Lung (tissue), 12 donors: ENCODE measurements around the gene POGZ. TPM values are rescaled to one million over a fixed set of nuclear protein-coding genes. Genes with fewer than 3 reads are reported as not detected.

ENCODE experiments used
- ATAC-seq: fragments of 200-7000 bp; cut with Tn5 transposase; one replicate; pipeline ENCODE4 v1.9.1; 2020; ENCODE audit warnings: moderate number of reproducible peaks; ENCODE audit not compliant: insufficient read depth, low FRiP score
- DNase-seq, 3 donors: peaks; one replicate each; pipeline ENCODE4 v3.0.0-alpha.2; 2013 to 2017
- H3K27ac ChIP-seq, 2 donors: one replicate each; pipeline ENCODE4 v1.5.1; 2013; ENCODE audit warnings: mild to moderate bottlenecking in 2 of 2, moderate library complexity in 2 of 2, control low read depth in 1 of 2, inconsistent platforms in 1 of 2, low read depth in 1 of 2, low read length in 1 of 2
- H3K27me3 ChIP-seq, 3 donors: one replicate each; pipeline ENCODE4 v1.5.1; 2013; ENCODE audit warnings: low read length in 2 of 3; ENCODE audit not compliant: control insufficient read depth in 3 of 3, insufficient read depth in 3 of 3
- H3K36me3 ChIP-seq, 4 donors: one replicate each; pipeline ENCODE4 v1.5.1; 2013; ENCODE audit warnings: low read length in 4 of 4, mild to moderate bottlenecking in 1 of 4, moderate library complexity in 1 of 4; ENCODE audit not compliant: control insufficient read depth in 4 of 4, insufficient read depth in 4 of 4
- H3K4me1 ChIP-seq, 5 donors: one replicate each; pipeline ENCODE4 v1.5.1; 2013; ENCODE audit warnings: low read length in 5 of 5, mild to moderate bottlenecking in 2 of 5, moderate library complexity in 1 of 5; ENCODE audit not compliant: control insufficient read depth in 5 of 5, insufficient read depth in 5 of 5
- H3K4me3 ChIP-seq: one replicate; pipeline ENCODE4 v1.5.1; 2013; ENCODE audit warnings: mild to moderate bottlenecking, control low read depth, moderate library complexity
- H3K9ac ChIP-seq, 2 donors: one replicate each; pipeline ENCODE4 v1.5.1; 2013; ENCODE audit warnings: low read length in 2 of 2, control low read depth in 1 of 2; ENCODE audit not compliant: insufficient read depth in 1 of 2
- H3K9me3 ChIP-seq, 4 donors: one replicate each; pipeline ENCODE4 v1.5.1; 2013; ENCODE audit warnings: low read length in 3 of 4, mild to moderate bottlenecking in 1 of 4, moderate library complexity in 1 of 4; ENCODE audit not compliant: control insufficient read depth in 4 of 4, insufficient read depth in 3 of 4
- WGBS, 2 donors: extraction: QIAGEN DNeasy Blood & Tissue Kit; methylation state at CpG; one replicate each; pipeline ENCODE4 v1.1.7; 2013; 5-methylcytosine and 5-hydroxymethylcytosine counted together
- polyA plus RNA-seq, 2 donors: library from polyadenylated mRNA; stranded (reverse); fragments of 200-250 nt; gene quantifications; one replicate each; pipeline ENCODE4 v1.2.1, GENCODE V29; 2013
- total RNA-seq, 2 donors: library from RNA; depleted of rRNA in 1 of 2; stranded (reverse); fragments of >200 nt in 1 of 2; gene quantifications; one replicate each; pipeline ENCODE4 v1.2.1, GENCODE V29; 2014 to 2021
- TF ChIP-seq, protein P1 (sequence below): IDR thresholded peaks from 2 replicates; pipeline ENCODE4 v1.5.1; 2012; ENCODE audit warnings: mild to moderate bottlenecking; ENCODE audit errors: control extremely low read depth, extremely low read depth
- donor health status: control.
- donor health status: control.
- donor health status: Bipolar disorder and iron deficiency.
- donor health status: healthy.
- donor health status: DM: yes; HTN: yes; CAD: no.

POGZ gene
- total and polyA plus RNA-seq, 4 donors: 12.6 to 131 (median 41.6) TPM

DNA sequence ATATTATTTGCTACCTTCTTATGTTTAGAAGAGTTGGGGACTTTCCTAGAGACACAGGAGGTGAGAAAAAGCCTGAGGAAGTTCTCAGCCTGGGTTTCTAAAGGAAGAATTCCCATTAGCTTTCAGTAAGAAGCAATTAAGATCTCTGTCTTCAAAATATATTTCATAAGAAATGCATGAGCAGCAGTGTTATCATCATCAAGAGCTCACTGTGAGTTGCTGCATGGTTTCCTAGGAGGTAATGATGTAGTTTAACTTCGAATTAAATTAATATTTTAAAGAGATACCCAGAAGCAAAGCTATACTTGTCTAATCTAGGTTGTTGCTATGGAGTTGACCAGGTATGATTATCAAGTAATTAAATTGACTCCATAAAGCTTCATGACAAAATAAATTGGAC is 5.7 kb upstream of the POGZ start:
- DNase-seq (no peak), ATAC-seq (no peak)
- WGBS, 2 donors: 52 to 62% methylated on average over 1 of the region's 1 CpG
- Histone ChIP-seq H3K4me1 (no peaks in the 10 kb centered on the region), H3K27ac (no peak overlapping the region), H3K9ac (no peak overlapping the region), H3K9me3 (no peaks in the 10 kb centered on the region), H3K36me3 (no peaks in the 10 kb centered on the region), H3K27me3 (peaks cover 0 to 4% (median 0%) of the 10 kb centered on the region in 3 donors), H3K4me3 (no peak overlapping the region)
- TF ChIP-seq, protein P1, sequence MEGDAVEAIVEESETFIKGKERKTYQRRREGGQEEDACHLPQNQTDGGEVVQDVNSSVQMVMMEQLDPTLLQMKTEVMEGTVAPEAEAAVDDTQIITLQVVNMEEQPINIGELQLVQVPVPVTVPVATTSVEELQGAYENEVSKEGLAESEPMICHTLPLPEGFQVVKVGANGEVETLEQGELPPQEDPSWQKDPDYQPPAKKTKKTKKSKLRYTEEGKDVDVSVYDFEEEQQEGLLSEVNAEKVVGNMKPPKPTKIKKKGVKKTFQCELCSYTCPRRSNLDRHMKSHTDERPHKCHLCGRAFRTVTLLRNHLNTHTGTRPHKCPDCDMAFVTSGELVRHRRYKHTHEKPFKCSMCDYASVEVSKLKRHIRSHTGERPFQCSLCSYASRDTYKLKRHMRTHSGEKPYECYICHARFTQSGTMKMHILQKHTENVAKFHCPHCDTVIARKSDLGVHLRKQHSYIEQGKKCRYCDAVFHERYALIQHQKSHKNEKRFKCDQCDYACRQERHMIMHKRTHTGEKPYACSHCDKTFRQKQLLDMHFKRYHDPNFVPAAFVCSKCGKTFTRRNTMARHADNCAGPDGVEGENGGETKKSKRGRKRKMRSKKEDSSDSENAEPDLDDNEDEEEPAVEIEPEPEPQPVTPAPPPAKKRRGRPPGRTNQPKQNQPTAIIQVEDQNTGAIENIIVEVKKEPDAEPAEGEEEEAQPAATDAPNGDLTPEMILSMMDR: no peak

DNA sequence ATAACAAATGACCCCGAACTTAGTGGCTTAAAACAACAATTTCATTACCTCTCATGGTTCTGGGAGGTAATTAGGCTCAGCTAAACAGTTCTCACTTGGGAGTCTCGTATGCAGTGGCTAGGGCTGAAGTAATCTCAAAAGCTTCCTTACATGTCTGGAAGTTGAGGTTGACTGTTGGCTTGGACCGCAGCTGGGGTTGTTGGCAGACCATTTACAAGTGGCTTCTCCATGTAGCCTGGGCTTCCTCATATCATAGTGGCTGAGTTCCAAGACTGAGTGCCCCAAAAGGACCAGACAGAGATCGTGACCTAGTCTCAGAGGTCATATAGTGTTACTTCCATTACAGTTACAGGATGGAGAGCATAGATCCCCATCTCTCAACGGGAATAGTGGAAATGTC is 2.4 kb upstream of the POGZ start:
- Histone ChIP-seq H3K9ac (no peak overlapping the region), H3K4me1 (peaks cover 0 to 10% (median 6%) of the 10 kb centered on the region in 5 donors), H3K27me3 (peaks cover 0 to 4% (median 0%) of the 10 kb centered on the region in 3 donors), H3K4me3 (no peak overlapping the region), H3K27ac (no peak overlapping the region), H3K9me3 (no peaks in the 10 kb centered on the region), H3K36me3 (no peaks in the 10 kb centered on the region)
- WGBS, 2 donors: 65 to 73% methylated on average over 5 of the region's 5 CpGs
- TF ChIP-seq, protein P1: no peak
- ATAC-seq: no peak
- no peak for DNase-seq

GRCh38 chr1:151458802-151459330 is 428 bp downstream of the POGZ start:
- Histone ChIP-seq H3K9me3 (no peaks in the 10 kb centered on the region), H3K9ac (no peak overlapping the region), H3K4me1 (peaks cover 3 to 13% (median 6%) of the 10 kb centered on the region in 5 donors), H3K27ac (peak overlapping the region; percentile 88 to 97), H3K36me3 (no peaks in the 10 kb centered on the region), H3K4me3 (peak overlapping the region; percentile 64), H3K27me3 (peaks cover 0 to 4% (median 0%) of the 10 kb centered on the region in 3 donors)
- TF ChIP-seq, protein P1: no peak
- WGBS, 2 donors: 0 to 1% methylated on average over 8 to 77 of the region's 77 CpGs
- peak; percentile 51 for ATAC-seq
- peak; percentile 71 to 75 (median 75) for DNase-seq
